Type B pancreatic cell (in vitro differentiated cells): Measurements from ENCODE around the gene IGSF11. TPM values are rescaled to one million over a fixed set of nuclear protein-coding genes. Genes with fewer than 3 reads are reported as not detected.

Source experiments
- DNase-seq: peaks from one replicate; pipeline ENCODE4 v3.0.0; 2021; ENCODE audit warnings: mixed read lengths; ENCODE audit not compliant: unreplicated experiment; ENCODE audit errors: extremely low spot score
- H3K27ac Mint-ChIP-seq: 2 replicates; pipeline ENCODE4 v1.8.0; 2021; ENCODE audit warnings: mild to moderate bottlenecking, mixed read lengths
- H3K27me3 Mint-ChIP-seq: 2 replicates; pipeline ENCODE4 v1.8.0; 2021; ENCODE audit warnings: mixed read lengths
- H3K36me3 Mint-ChIP-seq: 2 replicates; pipeline ENCODE4 v1.8.0; 2021; ENCODE audit warnings: mixed read lengths
- H3K4me1 Mint-ChIP-seq: one replicate; pipeline ENCODE4 v1.8.0; 2021; ENCODE audit warnings: mixed read lengths; ENCODE audit not compliant: unreplicated experiment
- H3K4me3 Mint-ChIP-seq: 2 replicates; pipeline ENCODE4 v1.8.0; 2021; ENCODE audit warnings: mild to moderate bottlenecking, mixed read lengths
- H3K9me3 Mint-ChIP-seq: 2 replicates; pipeline ENCODE4 v1.8.0; 2021; ENCODE audit warnings: mixed read lengths
- CTCF ChIP-seq: fragments of 200-600 bp; sonication (generic); conservative IDR thresholded peaks from 2 replicates; pipeline ENCODE4 v1.5.0; 2021; ENCODE audit warnings: antibody characterized with exemption, mild to moderate bottlenecking
- total RNA-seq: library from RNA; stranded (reverse); gene quantifications from 2 replicates; pipeline ENCODE4 v1.2.1, GENCODE V29; 2021; ENCODE audit warnings: low replicate concordance

IGSF11 gene
- total RNA-seq, 1 donor from 2014 or later: 2.3 TPM

- DNase-seq: no peak
- H3K27ac Mint-ChIP-seq: no peak overlapping the region
- peaks cover 4% of the 10 kb centered on the region for H3K4me1 Mint-ChIP-seq
- H3K4me3 Mint-ChIP-seq: no peak overlapping the region
- no peaks in the 10 kb centered on the region for H3K27me3 Mint-ChIP-seq
- no peaks in the 10 kb centered on the region for H3K9me3 Mint-ChIP-seq
- TF ChIP-seq CTCF: no peak
- H3K36me3 Mint-ChIP-seq: no peaks in the 10 kb centered on the region
These were observed 88.2 kb downstream of the IGSF11 start for GRCh38 chr3:118946449-118946848.

- peaks cover 4% of the 10 kb centered on the region for H3K4me1 Mint-ChIP-seq
- DNase-seq: no peak
- H3K36me3 Mint-ChIP-seq: no peaks in the 10 kb centered on the region
- no peaks in the 10 kb centered on the region for H3K27me3 Mint-ChIP-seq
- no peak overlapping the region for H3K4me3 Mint-ChIP-seq
- TF ChIP-seq CTCF: no peak
- no peaks in the 10 kb centered on the region for H3K9me3 Mint-ChIP-seq
- H3K27ac Mint-ChIP-seq: peak overlapping the region; percentile 15
These were observed 88.8 kb downstream of the IGSF11 start for GRCh38 chr3:118945834-118946233.

- Mint-ChIP-seq H3K9me3 (no peaks in the 10 kb centered on the region), H3K27me3 (no peaks in the 10 kb centered on the region), H3K4me1 (peaks cover 4% of the 10 kb centered on the region), H3K36me3 (no peaks in the 10 kb centered on the region), H3K4me3 (no peak overlapping the region), H3K27ac (no peak overlapping the region)
- DNase-seq: no peak
- TF ChIP-seq CTCF: no peak
These were observed 91.0 kb downstream of the IGSF11 start for GRCh38 chr3:118943597-118943996.

GRCh38 chr3:118942671-118943070 is 92.0 kb downstream of the IGSF11 start:
- Mint-ChIP-seq H3K4me1 (peaks cover 4% of the 10 kb centered on the region), H3K36me3 (no peaks in the 10 kb centered on the region), H3K9me3 (no peaks in the 10 kb centered on the region), H3K4me3 (no peak overlapping the region), H3K27ac (no peak overlapping the region), H3K27me3 (no peaks in the 10 kb centered on the region)
- no peak for DNase-seq
- no peak for TF ChIP-seq CTCF

GRCh38 chr3:118942195-118942594 is 92.5 kb downstream of the IGSF11 start:
- Mint-ChIP-seq H3K36me3 (no peaks in the 10 kb centered on the region), H3K4me3 (no peak overlapping the region), H3K27me3 (no peaks in the 10 kb centered on the region), H3K27ac (no peak overlapping the region), H3K4me1 (peaks cover 4% of the 10 kb centered on the region), H3K9me3 (no peaks in the 10 kb centered on the region)
- no peak for TF ChIP-seq CTCF
- DNase-seq: no peak

GRCh38 chr3:118941236-118941635 is 93.4 kb downstream of the IGSF11 start:
- Mint-ChIP-seq H3K4me3 (no peak overlapping the region), H3K4me1 (peaks cover 4% of the 10 kb centered on the region), H3K9me3 (no peaks in the 10 kb centered on the region), H3K27ac (no peak overlapping the region), H3K36me3 (no peaks in the 10 kb centered on the region), H3K27me3 (no peaks in the 10 kb centered on the region)
- no peak for DNase-seq
- TF ChIP-seq CTCF: no peak
